Endothelial cell of umbilical vein (primary cell): ENCODE measurements around the gene GPR161. TPM values are rescaled to one million over a fixed set of nuclear protein-coding genes. Genes with fewer than 3 reads are reported as not detected.

ENCODE experiments used
- BruUV-seq: library from RNA; stranded (reverse); fragments of 400-500 nt; replicated peaks from 2 replicates; lab custom pipeline; 2021; lab: Mats Ljungman, UMichigan
- CTCF ChIA-PET: fragments of 300-600, 350-600 bp; sonication (Branson Sonifier 250); formaldehyde crosslinking; loops from one replicate; lab custom pipeline; 2021; ENCODE audit warnings: antibody characterized with exemption, inconsistent platforms; lab: Charles Lee
- POLR2A ChIA-PET: fragments of 300-600, 350-600 bp; sonication (Branson Sonifier 250); formaldehyde crosslinking; loops from one replicate; lab custom pipeline; 2021; ENCODE audit warnings: antibody characterized with exemption, inconsistent platforms; lab: Charles Lee
- DNase-seq: peaks from one replicate; pipeline ENCODE4 v3.0.0-alpha.2; 2011; ENCODE audit warnings: low read depth, low spot score
- FAIRE-seq: peaks from 2 replicates; lab custom pipeline; 2011; peaks lifted over from hg19 to GRCh38; lab: Jason Lieb, UNC
- H2AFZ ChIP-seq: 2 replicates; pipeline ENCODE4 v1.6.0; 2012; ENCODE audit warnings: low read depth, low read length, control low read depth, inconsistent platforms
- H3K27ac ChIP-seq: 2 replicates; pipeline ENCODE4 v1.5.1; 2011; ENCODE audit warnings: low read depth, mild to moderate bottlenecking, control low read depth, low read length, moderate library complexity; ENCODE audit not compliant: insufficient read depth
- H3K27me3 ChIP-seq, 2 experiments: 2 replicates each; pipeline versions ENCODE4 v1.6.0 to v1.6.1; 2011; ENCODE audit warnings: low read length in 2 of 2, mixed read lengths in 1 of 2; ENCODE audit not compliant: control insufficient read depth in 2 of 2, insufficient read depth in 2 of 2
- H3K36me3 ChIP-seq, 2 experiments: 2 replicates in 1 of 2; 3 replicates in 1 of 2; pipeline ENCODE4 v1.5.1; 2011; ENCODE audit warnings: low read length in 2 of 2, mild to moderate bottlenecking in 1 of 2, moderate library complexity in 1 of 2; ENCODE audit not compliant: control insufficient read depth in 2 of 2, insufficient read depth in 2 of 2; ENCODE audit errors: extremely low read depth in 1 of 2
- H3K4me1 ChIP-seq: 3 replicates; pipeline ENCODE4 v1.5.1; 2011; ENCODE audit warnings: mild to moderate bottlenecking, low read length; ENCODE audit not compliant: control insufficient read depth, insufficient read depth; ENCODE audit errors: extremely low read depth
- H3K4me2 ChIP-seq: 2 replicates; pipeline ENCODE4 v1.6.1; 2011; ENCODE audit warnings: low read length, control low read depth, mixed read lengths; ENCODE audit not compliant: insufficient read depth
- H3K4me3 ChIP-seq, 3 experiments: fragments of 200-600 bp in 1 of 3; sonication (generic), shearing (Covaris generic) in 1 of 3; replicated peaks in 1 of 3; 2 replicates each; pipeline ENCODE4 v1.5.1; 2011 to 2016; ENCODE audit warnings: control low read depth in 3 of 3, low read length in 3 of 3, mild to moderate bottlenecking in 2 of 3, inconsistent platforms in 1 of 3, low read depth in 1 of 3, moderate library complexity in 1 of 3; ENCODE audit not compliant: insufficient read depth in 1 of 3
- H3K79me2 ChIP-seq: 2 replicates; pipeline ENCODE4 v1.6.0; 2012; ENCODE audit warnings: low read length, inconsistent platforms; ENCODE audit not compliant: control insufficient read depth, insufficient read depth
- H3K9ac ChIP-seq: replicated peaks from 2 replicates; pipeline ENCODE3; 2011; ENCODE audit warnings: low read length, control low read depth; ENCODE audit not compliant: insufficient read depth; ENCODE audit errors: extremely low read depth
- H3K9me1 ChIP-seq: replicated peaks from 3 replicates; pipeline ENCODE4 v1.6.0; 2011; ENCODE audit warnings: mild to moderate bottlenecking, low read length; ENCODE audit not compliant: control insufficient read depth, insufficient read depth; ENCODE audit errors: extremely low read depth
- H3K9me3 ChIP-seq: replicated peaks from 2 replicates; pipeline ENCODE4 v1.5.1; 2012; ENCODE audit warnings: low read length, inconsistent platforms; ENCODE audit not compliant: control insufficient read depth, insufficient read depth
- H4K20me1 ChIP-seq: replicated peaks from 2 replicates; pipeline ENCODE3; 2011; ENCODE audit warnings: mild to moderate bottlenecking, low read length; ENCODE audit not compliant: control insufficient read depth, insufficient read depth; ENCODE audit errors: extremely low read depth
- CTCF ChIP-seq, 2 donors: IDR thresholded peaks; 1 replicate in 1 of 2; 2 replicates in 1 of 2; pipeline ENCODE4 v1.5.1; 2011; ENCODE audit warnings: low read length in 2 of 2, mild to moderate bottlenecking in 2 of 2, moderate library complexity in 2 of 2, control low read depth in 1 of 2, inconsistent platforms in 1 of 2, low read depth in 1 of 2; ENCODE audit not compliant: insufficient read depth in 1 of 2; ENCODE audit errors: extremely low read depth in 1 of 2
- EZH2 ChIP-seq: IDR thresholded peaks from 2 replicates; pipeline ENCODE4 v1.6.1; 2012; ENCODE audit warnings: borderline replicate concordance, low read depth, mild to moderate bottlenecking, moderate library complexity, low read length, inconsistent platforms; ENCODE audit not compliant: severe bottlenecking
- FOS ChIP-seq: IDR thresholded peaks from 2 replicates; pipeline ENCODE4 v1.6.1; 2011; ENCODE audit warnings: mild to moderate bottlenecking, low read length, moderate library complexity, borderline replicate concordance; ENCODE audit not compliant: insufficient read depth
- GATA2 ChIP-seq: IDR thresholded peaks from 2 replicates; pipeline ENCODE4 v1.7.0; 2011; ENCODE audit warnings: low read depth, mild to moderate bottlenecking, moderate library complexity, mixed read lengths, low read length; ENCODE audit not compliant: insufficient read length, insufficient read depth
- JUN ChIP-seq: IDR thresholded peaks from 2 replicates; pipeline ENCODE4 v1.6.1; 2011; ENCODE audit warnings: borderline replicate concordance, low read depth; ENCODE audit not compliant: insufficient read length, insufficient read depth
- MAX ChIP-seq: IDR thresholded peaks from 2 replicates; pipeline ENCODE4 v1.6.1; 2011; ENCODE audit not compliant: insufficient read depth, insufficient read length
- MYC ChIP-seq: IDR thresholded peaks from one replicate; pipeline ENCODE4 v1.6.1; 2011; ENCODE audit warnings: mild to moderate bottlenecking, low read depth, low read length
- POLR2A ChIP-seq: IDR thresholded peaks from 2 replicates; pipeline ENCODE4 v1.6.1; 2012; ENCODE audit warnings: low read depth, mild to moderate bottlenecking, control low read depth, low read length
- POLR2AphosphoS5 ChIP-seq: IDR thresholded peaks from 2 replicates; pipeline ENCODE4 v1.6.1; 2012; ENCODE audit warnings: low read depth, mild to moderate bottlenecking, control low read depth, low read length, moderate library complexity; ENCODE audit not compliant: insufficient read depth
- dilution Hi-C: fragments of 300-500 bp; cut with MboI; formaldehyde crosslinking; loops from one replicate; pipeline ENCODE4 v1.15.0; 2019; ENCODE audit warnings: low sequenced_read_pairs; ENCODE audit not compliant: extremely low pct_ligation_motif_present
- intact Hi-C: fragments of 100-400 bp; cut with micrococcal nuclease; formaldehyde crosslinking; loops from one replicate; pipeline ENCODE4 v1.10.0; 2022
- polyA plus RNA-seq, 4 experiments: library from polyadenylated mRNA; depleted of rRNA in 3 of 4; stranded (reverse) in 3 of 4; unstranded in 1 of 4; fragments of >200 nt; gene quantifications; 2 replicates each; pipeline versions ENCODE4 v1.2.1 to v1.2.3, GENCODE V29; 2011 to 2012; ENCODE audit warnings: missing spikeins in 1 of 4
- total RNA-seq: library from RNA; stranded (reverse); gene quantifications from 2 replicates; pipeline ENCODE4 v1.2.3, GENCODE V29; 2021

GPR161 gene
- total and polyA plus RNA-seq, 2 donors (not counting 3 experiments of a cell fraction or from before 2014, with no cell fraction given): 34.7 to 36.5 TPM

GRCh38 chr1:168139070-168139469 is 2.3 kb upstream of the GPR161 start:
- intact Hi-C loops (loop anchor here (5.0 kb wide), 2 partner anchors 57 to 417 kb away; partner anchors contain the start of gene MPZL1), dilution Hi-C loops (no loop called here)
- Histone ChIP-seq H3K79me2 (peaks cover 6% of the 10 kb centered on the region), H3K27me3 (no peaks in the 10 kb centered on the region), H3K4me2 (no peak overlapping the region), H3K4me1 (peaks cover 19% of the 10 kb centered on the region), H3K9me1 (no peaks in the 10 kb centered on the region), H2AFZ (no peak overlapping the region), H4K20me1 (no peaks in the 10 kb centered on the region), H3K4me3 (no peak overlapping the region), H3K36me3 (no peaks in the 10 kb centered on the region), H3K9me3 (no peaks in the 10 kb centered on the region), H3K27ac (no peak overlapping the region), H3K9ac (no peak overlapping the region)
- DNase-seq: no peak
- TF ChIP-seq EZH2: no peak
- TF ChIP-seq MAX: no peak
- TF ChIP-seq CTCF (IDR thresholded peaks at IDR 0.05; ENCODE audit: extremely low read depth in 1 of 2, insufficient read depth in 1 of 2, low read depth in 1 of 2, low read length in 2 of 2): no peak
- TF ChIP-seq GATA2: no peak
- POLR2A ChIA-PET: no interaction called here
- no TSS peak for BruUV-seq
- CTCF ChIA-PET: interaction anchor here (1.4 to 1.7 kb wide), 2 partner anchors 8 to 88 kb away, joined by 4 to 5 read pairs; no protein-coding TSS in a partner anchor
- no peak for FAIRE-seq

- H3K9ac ChIP-seq: no peak overlapping the region
- H2AFZ ChIP-seq: peak overlapping the region; percentile 95
- no peaks in the 10 kb centered on the region for H4K20me1 ChIP-seq
- dilution Hi-C loops (no loop called here), intact Hi-C loops (loop anchor here (5.0 kb wide), 2 partner anchors 56 to 416 kb away; partner anchors contain the start of gene MPZL1)
- no peaks in the 10 kb centered on the region for H3K9me3 ChIP-seq
- no peak for TF ChIP-seq FOS
- TF ChIP-seq EZH2: no peak
- TF ChIP-seq JUN: no peak
- no peak for TF ChIP-seq POLR2AphosphoS5
- no peak for TF ChIP-seq POLR2A
- TF ChIP-seq CTCF (IDR thresholded peaks at IDR 0.05; ENCODE audit: extremely low read depth in 1 of 2, insufficient read depth in 1 of 2, low read depth in 1 of 2, low read length in 2 of 2): no peak
- TF ChIP-seq GATA2: no peak
- TF ChIP-seq MYC: no peak
- H3K36me3 ChIP-seq: no peaks in the 10 kb centered on the region
- no peak overlapping the region for H3K4me2 ChIP-seq
- ChIA-PET POLR2A (no interaction called here), CTCF (interaction anchor here (0.7 to 1.7 kb wide), 4 partner anchors 9 to 89 kb away, joined by 3 to 5 read pairs (median 4); no protein-coding TSS in a partner anchor)
- no TSS peak for BruUV-seq
- peaks cover 19% of the 10 kb centered on the region for H3K4me1 ChIP-seq
- peaks cover 6% of the 10 kb centered on the region for H3K79me2 ChIP-seq
- no peaks in the 10 kb centered on the region for H3K9me1 ChIP-seq
- H3K4me3 ChIP-seq: no peak overlapping the region
- H3K27me3 ChIP-seq: no peaks in the 10 kb centered on the region
- FAIRE-seq: no peak
- no peak overlapping the region for H3K27ac ChIP-seq
- no peak for DNase-seq
Observed at GRCh38 chr1:168138134-168138533, 1.4 kb upstream of the GPR161 start.
